Fibroblast of skin of left biceps (primary cell): ENCODE data around the gene POLDIP2.
A peak's percentile ranks its signal among the peaks of the same experiment; 100 is the strongest.

Experiments
- DNase-seq, 2 experiments: peaks; one replicate each; pipeline ENCODE4 v3.0.0-alpha.2; 2013; ENCODE audit warnings: low read depth in 2 of 2

Gene POLDIP2

DNA sequence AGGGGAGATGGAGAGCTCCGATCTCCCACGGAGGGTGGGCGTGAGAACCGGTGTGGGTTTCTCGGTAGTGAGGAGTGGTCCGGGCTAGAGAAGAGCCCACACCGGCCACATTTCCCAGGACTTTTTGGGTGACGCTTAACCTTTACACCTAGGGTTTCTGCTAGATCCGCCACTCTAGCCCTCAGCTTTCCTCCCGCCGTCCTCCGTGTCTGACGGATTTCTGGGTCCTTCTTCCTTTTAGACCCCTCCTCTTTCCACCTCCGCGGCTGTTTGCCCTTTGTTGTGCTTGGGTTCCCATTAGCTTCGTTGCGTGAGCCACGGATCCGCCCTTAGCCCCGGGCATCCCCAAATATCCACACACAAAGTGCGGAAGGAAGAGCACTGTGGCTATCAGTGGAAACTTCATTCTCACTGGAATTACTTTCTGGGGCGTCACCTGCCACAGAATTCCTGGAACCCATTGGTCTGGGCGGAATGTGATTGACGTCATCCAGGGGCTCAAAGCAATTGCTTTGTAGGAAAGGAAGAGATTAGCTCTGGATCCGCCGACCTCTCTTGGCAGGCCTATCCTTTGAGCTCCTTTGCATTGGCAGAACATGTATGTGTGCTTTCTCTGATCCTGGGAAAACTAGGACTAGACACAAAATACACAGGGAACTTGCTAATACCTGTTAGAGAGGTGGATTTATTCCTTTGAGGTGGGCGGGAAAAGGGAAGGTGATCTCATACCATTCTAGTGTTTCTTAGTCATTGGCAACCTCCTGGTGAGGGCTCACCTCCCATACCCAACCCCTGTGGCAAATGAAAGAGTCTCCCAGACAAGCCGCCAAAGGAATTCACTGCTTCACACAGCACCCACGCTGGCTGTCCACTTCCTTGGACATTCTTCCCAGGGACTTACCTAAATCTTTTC is 21.1 kb downstream of the POLDIP2 start:
- DNase-seq = peak; percentile 59 to 62

DNA sequence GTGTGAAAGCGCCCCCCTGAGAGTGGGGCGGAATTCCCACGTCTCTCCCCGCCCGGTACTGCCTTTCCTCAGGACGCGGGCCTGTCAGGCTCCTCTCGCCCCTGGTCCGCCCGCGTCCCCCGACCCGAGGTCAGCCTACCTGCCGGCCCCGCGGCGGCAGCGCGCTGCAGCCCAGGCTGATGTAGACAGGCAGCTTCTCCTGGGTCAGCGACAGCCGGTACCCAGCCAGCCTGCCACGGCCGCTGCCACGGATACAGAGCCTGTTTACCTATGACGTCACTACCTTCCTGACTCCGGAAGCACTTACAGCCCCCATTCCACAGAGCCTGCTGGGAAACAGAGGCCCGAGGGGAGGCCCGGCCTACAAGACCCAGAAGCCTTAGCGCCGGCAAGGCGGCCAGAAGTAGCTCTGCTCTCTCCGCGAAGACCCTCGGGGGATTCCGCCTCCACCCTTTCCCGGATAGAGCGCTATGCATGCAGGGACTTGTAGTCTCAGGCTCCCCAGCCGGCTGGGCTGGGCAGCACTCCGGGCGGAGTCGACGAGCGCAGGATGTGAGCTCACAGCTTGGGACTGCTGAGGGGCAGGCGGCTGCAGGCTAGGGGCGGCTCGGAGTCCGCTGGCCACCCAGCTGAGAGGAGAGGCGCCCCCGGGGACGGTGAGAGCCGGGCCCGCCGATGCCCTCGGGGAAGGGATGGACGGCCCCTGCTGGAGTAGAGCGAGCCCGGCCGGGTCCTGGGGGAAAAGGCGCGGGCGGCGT is 21.9 kb downstream of the POLDIP2 start, which contains the start of the genes IFT20 and TNFAIP1:
Gene IFT20 (minus strand): TSS at position 272 of the 758 bp plus-strand sequence. CDS start 3,487 bp downstream, outside the sequence.
Gene TNFAIP1 (plus strand): TSS at position 561 of the 758 bp plus-strand sequence. CDS start 3,761 bp downstream, outside the sequence.
- peak; percentile 99 for DNase-seq

DNA sequence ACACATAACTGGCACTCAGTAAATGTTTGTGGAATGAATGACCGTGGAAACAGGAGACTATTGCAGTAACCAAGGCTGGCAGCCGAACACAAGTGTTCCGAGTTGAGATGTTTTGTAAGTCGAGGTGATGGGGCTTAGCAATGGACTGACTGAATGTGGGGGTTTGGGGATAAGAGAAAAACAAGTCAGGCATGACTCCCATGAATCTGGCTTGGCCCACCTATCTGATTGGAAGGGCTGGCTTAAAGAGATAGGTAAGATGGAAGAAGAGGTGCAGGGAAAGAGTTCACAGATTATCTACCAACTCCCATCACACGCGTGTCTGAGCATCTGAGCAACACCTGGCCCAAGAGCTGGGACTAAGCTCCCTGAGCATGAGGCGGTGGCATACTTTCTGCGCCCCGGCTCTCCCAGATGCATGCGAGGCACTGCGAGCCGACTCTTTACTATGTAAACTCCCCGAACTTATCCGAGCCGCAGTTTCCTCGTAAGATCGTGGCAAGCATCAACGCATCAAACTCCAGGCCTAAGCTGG is 22.6 kb downstream of the POLDIP2 start:
- no peak for DNase-seq

- no peak for DNase-seq
These were observed 23.2 kb downstream of the POLDIP2 start for GRCh38 chr17:28334171-28334570.

DNA sequence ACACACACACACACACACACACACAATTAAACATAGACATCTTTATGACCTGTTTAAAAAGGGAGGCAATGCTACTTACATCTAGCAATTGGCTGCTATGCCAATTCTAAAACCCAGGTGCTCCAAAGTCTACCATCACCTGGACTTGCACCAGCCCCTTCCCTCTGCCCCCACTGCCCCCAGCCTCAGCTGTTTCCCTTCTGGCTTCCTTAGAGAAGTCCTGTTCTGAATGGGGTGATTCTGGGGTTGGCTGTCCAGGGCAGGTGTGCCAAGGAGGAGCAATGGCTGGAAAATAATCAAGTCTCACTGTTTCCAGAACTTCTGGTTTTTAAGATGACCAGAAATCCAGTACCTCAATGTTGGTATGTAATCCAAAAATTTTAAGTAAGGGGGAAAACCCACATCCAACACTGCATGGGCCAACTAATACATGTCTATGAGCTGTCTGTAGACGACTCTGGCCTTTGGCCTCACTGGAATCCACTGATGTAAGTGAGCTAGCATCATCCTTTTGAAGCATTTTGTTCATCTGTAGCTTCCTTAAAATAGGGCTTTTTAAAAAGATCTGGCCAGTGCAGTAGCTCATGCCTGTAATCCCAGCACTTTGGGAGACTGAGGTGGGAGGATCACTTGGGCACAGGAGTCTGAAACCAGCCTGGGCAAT is 24.1 kb downstream of the POLDIP2 start:
- DNase-seq = no peak

DNA sequence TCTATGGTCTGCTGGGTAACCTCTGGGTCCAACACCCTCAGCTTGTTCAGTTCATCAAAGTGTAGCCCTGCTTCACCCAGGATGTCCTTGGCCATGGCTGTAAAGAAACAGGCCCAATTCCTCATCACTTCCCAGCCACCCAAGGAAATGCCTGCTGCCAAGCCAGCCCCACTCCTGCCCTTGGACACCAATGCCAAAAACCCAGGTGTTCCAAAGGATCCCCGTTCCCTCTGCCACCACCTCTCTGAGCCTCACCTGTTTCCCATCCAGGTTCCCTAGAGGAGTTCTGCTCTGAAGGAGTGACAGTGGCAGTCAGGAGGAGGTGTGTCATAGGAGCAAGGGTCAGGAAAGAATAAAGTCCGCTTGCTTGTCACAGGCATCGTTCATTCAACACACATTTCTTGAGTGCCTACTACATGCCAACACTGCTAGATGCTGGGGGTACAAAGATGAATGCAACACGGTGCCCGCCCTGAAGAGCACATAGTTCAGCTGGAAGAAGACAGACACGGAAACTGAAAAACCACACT is 25.4 kb downstream of the POLDIP2 start:
- no peak for DNase-seq

DNA sequence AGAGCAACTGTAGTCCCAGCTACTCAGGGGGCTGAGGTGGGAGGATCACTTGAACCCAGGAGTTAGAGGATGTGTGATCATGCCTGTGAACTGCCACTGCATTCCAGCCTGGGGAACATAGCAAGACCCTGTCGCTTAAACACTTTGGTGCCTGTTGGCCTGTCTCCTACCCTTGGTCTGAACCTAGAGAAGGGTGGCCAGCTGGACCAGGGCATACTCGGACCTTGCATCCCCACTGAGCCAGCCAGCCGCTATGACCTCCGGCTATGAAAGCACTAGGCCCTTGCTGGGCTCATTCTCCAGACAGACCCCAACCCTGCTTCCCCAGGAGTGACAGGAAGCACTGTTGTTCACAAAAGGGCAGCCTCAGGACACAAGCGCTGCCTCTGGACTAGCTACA is 26.7 kb downstream of the POLDIP2 start:
- DNase-seq = no peak

DNA sequence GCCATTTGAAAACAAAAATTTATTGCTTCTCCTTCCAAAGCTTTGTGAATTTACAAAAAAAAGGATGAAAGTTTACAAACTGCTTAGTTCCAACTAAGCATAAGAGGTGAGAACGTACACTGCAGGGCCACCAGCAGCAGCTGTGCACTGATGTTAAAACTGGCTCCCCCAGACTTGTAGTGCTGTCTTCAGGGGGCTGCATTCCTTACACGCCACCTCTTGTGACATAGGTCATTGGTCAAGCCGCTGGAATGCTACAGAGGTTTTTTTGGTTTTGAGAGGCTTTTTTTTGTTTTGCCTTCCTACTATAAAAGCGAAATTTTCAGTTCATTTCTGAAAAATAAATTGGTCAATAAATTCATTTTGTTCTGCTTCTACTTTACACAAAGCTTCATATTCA is 29.0 kb downstream of the POLDIP2 start:
- DNase-seq = no peak

DNA sequence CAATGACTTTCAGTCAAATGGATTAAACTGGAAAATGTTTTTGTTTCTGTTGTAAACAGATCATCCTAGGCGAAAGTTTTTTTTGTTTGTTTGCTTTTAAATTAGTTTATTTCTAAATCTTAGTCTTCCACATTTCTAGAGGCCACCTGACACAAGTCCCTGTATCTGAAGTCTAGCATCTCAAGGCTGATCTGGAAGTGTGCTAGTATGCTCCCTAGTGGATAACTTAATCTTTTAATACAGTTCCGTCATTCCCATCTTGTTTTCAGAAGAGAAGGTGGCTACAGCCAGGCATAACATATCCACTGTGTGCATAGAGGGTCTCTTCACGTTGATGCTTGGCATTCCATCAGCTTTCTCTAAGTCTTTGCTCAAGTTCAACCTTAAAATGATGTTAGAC is 29.6 kb downstream of the POLDIP2 start:
- DNase-seq = no peak

DNA sequence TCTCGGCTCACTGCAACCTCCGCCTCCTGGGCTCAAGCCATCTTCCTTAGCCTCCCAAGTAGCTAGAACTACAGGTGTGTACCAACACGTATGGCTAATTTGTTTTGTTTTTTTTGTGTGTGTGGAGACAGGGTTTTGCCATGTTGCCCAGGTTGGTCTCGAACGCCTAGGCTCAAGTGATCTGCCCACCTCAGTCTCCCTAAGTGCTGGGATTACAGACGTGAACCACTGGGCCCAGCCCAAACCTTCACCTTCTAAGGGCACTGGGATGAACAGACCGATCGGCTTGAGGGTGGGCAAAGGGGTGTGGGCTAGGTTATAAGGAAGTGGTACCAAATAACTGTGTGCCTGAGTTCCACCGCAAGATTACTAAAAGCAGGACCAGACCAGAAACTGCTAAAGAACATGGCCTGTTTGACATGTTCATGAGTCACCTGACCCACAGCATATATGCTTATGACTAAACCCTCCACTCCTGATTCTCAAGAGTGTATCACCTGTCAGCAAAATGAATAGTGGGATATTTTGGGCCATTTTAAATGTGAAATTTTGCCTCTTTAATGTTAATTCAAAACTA is 30.2 kb downstream of the POLDIP2 start:
- no peak for DNase-seq

DNA sequence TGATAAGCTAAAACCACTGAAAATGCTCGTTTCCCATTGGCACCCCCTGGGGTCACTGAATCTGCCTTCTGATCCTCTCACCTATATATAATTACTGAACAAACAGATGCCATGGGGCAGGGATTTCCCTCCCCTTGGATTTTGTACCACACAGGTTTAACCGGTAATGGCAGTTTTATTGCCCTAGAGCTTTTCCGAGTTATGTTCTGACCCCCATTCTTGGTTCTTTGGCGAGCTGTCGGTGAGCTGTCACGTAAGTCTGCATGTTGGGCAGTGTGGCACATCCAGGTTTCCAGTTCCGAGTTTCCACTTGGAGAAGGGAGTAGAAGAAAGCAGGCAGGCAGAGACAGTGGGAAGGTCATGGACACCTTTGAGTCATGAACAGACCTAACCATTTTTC is 31.2 kb downstream of the POLDIP2 start:
- no peak for DNase-seq

GRCh38 chr17:28325211-28325610 is 32.1 kb downstream of the POLDIP2 start:
- DNase-seq = no peak

- DNase-seq = no peak
These were observed 32.5 kb downstream of the POLDIP2 start for GRCh38 chr17:28324781-28325180.

- no peak for DNase-seq
These were observed 33.0 kb downstream of the POLDIP2 start for GRCh38 chr17:28324267-28324745.

- DNase-seq = no peak
These were observed 36.9 kb downstream of the POLDIP2 start for GRCh38 chr17:28320215-28321061.

GRCh38 chr17:28319598-28319935 is 37.8 kb downstream of the POLDIP2 start:
- DNase-seq = no peak

- DNase-seq = peak; percentile 87 to 88
These were observed 38.3 kb downstream of the POLDIP2 start, which contains the start of gene TMEM97 for GRCh38 chr17:28318759-28319597. TMEM97 (plus strand) TSS chr17:28319200; CDS start chr17:28319240, 40 bp downstream.

- no peak for DNase-seq
These were observed 39.2 kb downstream of the POLDIP2 start for GRCh38 chr17:28317966-28318758.
